Measurements from ENCODE around the gene APLNR. TPM values are rescaled to one million over a fixed set of nuclear protein-coding genes. Genes with fewer than 3 reads are reported as not detected.
"Not testable (repeated sequence)": the region's sequence is repeated elsewhere in the genome, so short reads cannot be mapped to it uniquely, and the experiment has no call there.

APLNR gene
- total RNA-seq (100 to 1,000 TPM in 5 of 7 donors, 10 to 100 TPM in 2; 55.9 to 319 (median 155) TPM), polyA plus RNA-seq (10 to 100 TPM in 2 of 3 donors, 1 to 10 TPM in 1; 3.0 to 38.6 (median 10.8) TPM)
- long read RNA-seq, donor 1, transcript APLNR-202 (1 exons, 3,609 nt) = major isoform, 354 of 358 reads
- long read RNA-seq, donor 1, partial matches to known transcripts = 0 of 358 reads
- long read RNA-seq, donor 1, other reads (novel, unspliced or antisense) = 0 of 358 reads
- long read RNA-seq, donor 2, transcript APLNR-202 (1 exons, 3,609 nt) = major isoform, 234 of 237 reads
- long read RNA-seq, donor 2, partial matches to known transcripts = 0 of 237 reads
- long read RNA-seq, donor 2, other reads (novel, unspliced or antisense) = 0 of 237 reads

DNA sequence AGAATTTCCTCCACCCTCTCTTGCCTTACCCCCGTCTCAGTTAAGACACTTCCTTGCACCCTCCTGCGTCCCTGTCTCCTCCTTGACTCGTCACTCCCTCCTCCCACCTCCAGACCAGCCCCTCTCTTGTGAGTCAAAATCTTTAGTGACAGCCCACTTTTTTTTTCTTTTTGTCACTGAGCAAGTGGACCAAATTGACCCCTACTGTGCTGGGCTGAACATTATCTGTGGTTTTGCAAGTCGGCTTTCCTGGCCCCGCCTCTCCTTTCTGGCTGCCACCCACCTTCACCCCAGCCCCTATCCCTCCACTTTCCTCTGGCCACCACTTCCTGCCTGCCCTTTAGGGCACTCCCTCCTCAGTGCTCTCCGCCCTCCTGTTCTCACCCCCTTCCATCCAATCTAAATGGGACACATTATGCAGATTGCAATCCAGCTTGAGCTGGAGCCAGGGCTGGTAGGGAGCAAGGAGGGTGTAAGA, at the start of gene APLNR:
Gene APLNR (minus strand): TSS at position 47 of the 478 bp plus-strand sequence. CDS start 246 bp downstream, outside the sequence.
- intact Hi-C loops (cut with DNase I; ENCODE audit: low total_unique reads) = no loop called here
- Histone ChIP-seq H3K36me3 (no peaks in the 10 kb centered on the region), H3K27me3 (replicated peaks in 1 of 7) (peaks cover 0 to 78% (median 0%) of the 10 kb centered on the region in 7 donors), H3K9me3 (no peaks in the 10 kb centered on the region), H3K4me1 (peaks cover 0 to 40% (median 17%) of the 10 kb centered on the region in 6 donors), H3K27ac (peak within 1 kb of the TSS; percentile 5 to 83 (median 78)), H3K4me3 (peak within 1 kb of the TSS; percentile 31 to 70 (median 48))
- no peak for DNase-seq
- WGBS, 5 donors = 2 to 7% (median 4%) methylated on average over 6 of the region's 6 CpGs
- peak in 2 of 3 donors; percentile 17 to 68 for TF ChIP-seq POLR2AphosphoS5 (IDR thresholded peaks at IDR 0.05)
- TF ChIP-seq, protein P1, sequence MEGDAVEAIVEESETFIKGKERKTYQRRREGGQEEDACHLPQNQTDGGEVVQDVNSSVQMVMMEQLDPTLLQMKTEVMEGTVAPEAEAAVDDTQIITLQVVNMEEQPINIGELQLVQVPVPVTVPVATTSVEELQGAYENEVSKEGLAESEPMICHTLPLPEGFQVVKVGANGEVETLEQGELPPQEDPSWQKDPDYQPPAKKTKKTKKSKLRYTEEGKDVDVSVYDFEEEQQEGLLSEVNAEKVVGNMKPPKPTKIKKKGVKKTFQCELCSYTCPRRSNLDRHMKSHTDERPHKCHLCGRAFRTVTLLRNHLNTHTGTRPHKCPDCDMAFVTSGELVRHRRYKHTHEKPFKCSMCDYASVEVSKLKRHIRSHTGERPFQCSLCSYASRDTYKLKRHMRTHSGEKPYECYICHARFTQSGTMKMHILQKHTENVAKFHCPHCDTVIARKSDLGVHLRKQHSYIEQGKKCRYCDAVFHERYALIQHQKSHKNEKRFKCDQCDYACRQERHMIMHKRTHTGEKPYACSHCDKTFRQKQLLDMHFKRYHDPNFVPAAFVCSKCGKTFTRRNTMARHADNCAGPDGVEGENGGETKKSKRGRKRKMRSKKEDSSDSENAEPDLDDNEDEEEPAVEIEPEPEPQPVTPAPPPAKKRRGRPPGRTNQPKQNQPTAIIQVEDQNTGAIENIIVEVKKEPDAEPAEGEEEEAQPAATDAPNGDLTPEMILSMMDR (IDR thresholded peaks at IDR 0.05 in 8 of 11, conservative IDR thresholded peaks at IDR 0.05 in 3 of 11) = no peak
- TF ChIP-seq POLR2A (IDR thresholded peaks at IDR 0.05) = peak in 1 of 3 donors; percentile 19

DNA sequence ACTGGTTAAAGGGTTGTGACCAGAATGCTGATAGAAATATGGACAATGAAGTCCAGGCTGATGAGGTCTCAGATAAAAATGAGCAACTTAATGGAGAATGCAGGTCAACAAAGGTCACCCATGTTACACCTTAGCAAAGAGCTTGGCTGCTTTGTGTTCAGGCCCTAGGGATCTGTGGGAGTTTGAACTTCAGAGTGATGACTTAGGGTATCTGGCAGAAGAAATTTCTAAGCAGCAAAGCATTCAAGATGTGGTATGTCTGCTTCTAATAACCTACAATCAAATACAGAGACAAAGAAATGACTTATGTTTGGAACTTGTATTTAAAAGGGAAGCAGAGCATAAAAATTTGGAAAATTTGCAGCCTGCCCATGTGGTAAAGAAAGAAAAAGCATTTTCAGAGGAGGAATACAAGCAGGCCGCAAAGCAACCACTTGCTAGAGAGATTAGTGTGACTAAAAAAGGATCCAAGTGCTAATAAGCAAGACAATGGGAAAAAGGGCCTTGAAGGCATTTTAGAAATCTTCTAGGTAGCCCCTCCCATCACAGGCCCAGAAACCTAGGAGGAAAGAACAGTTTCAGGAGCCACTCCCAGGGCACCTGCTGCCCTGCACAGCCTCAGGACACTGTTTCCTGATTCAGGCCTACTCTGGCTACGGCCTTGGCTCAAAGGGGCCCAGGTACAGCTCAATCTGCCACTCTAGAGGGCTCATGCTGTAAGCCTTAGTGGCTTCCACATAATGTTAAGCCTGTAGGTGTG, 46.4 kb upstream of the APLNR start:
- 82 to 94% (median 86%) methylated on average over 2 of the region's 2 CpGs for WGBS, 5 donors
- Histone ChIP-seq H3K9me3 (peaks cover 0 to 11% (median 0%) of the 10 kb centered on the region in 8 donors), H3K27me3 (replicated peaks in 1 of 7) (peaks cover 0 to 7% (median 0%) of the 10 kb centered on the region in 7 donors), H3K4me1 (peaks cover 0 to 5% (median 1%) of the 10 kb centered on the region in 6 donors), H3K36me3 (no peaks in the 10 kb centered on the region), H3K27ac (no peak overlapping the region), H3K4me3 (no peak overlapping the region)
- TF ChIP-seq POLR2A (IDR thresholded peaks at IDR 0.05) (no peak), POLR2AphosphoS5 (IDR thresholded peaks at IDR 0.05) (no peak)
- TF ChIP-seq, protein P1 (IDR thresholded peaks at IDR 0.05 in 8 of 11, conservative IDR thresholded peaks at IDR 0.05 in 3 of 11) = no peak
- intact Hi-C loops (cut with DNase I; ENCODE audit: low total_unique reads) = no loop called here
- no peak for DNase-seq

DNA sequence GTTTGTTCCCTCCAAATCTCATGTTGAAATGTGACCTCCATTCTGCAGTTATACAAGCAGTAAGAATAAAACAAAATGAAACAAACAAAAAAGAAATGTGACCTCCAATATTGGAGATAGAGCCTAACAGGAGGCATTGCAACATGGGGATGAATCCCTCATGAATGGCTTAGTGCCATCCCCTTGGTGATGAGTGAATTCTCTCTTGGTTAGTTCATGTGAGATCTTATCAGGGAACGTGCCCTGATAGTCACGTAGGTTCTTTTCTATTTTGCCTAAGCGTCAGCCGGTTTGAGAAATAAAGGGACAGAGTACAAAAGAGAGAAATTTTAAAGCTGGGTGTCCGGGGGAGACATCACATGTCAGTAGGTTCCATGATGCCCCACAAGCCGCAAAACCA, 44.5 kb upstream of the APLNR start:
- H3K27ac ChIP-seq; DNase-seq; H3K36me3 ChIP-seq; intact Hi-C loops (cut with DNase I; ENCODE audit: low total_unique reads); H3K4me3 ChIP-seq: not testable (repeated sequence)
- Histone ChIP-seq H3K27me3 (replicated peaks in 1 of 7) (peaks cover 0 to 20% (median 0%) of the 10 kb centered on the region in 7 donors), H3K4me1 (peaks cover 0 to 22% (median 17%) of the 10 kb centered on the region in 6 donors), H3K9me3 (peaks cover 0 to 11% (median 0%) of the 10 kb centered on the region in 8 donors)
- 86 to 97% (median 88%) methylated on average over 6 of the region's 6 CpGs for WGBS, 5 donors

DNA sequence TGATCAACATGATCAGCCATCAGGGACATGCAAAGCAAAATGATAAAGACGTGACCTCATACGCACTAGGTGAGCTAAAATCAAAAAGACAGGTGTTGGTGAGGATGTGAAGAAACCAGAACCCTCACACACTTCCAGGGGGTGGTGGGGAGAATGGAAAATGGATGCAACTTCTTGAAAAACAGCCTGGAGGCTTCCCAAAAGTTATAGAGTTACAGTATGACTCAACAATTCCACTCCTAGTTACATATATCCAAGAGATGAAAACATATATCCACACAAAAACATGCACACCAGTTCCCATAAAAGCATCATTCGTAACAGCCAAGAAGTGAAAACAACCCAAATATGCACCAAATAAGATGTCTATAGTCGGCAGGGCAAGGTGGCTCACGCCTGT, 42.1 kb upstream of the APLNR start:
- 82 to 96% (median 86%) methylated on average over 5 of the region's 5 CpGs for WGBS, 5 donors
- TF ChIP-seq POLR2AphosphoS5 (IDR thresholded peaks at IDR 0.05) (no peak), POLR2A (IDR thresholded peaks at IDR 0.05) (no peak)
- TF ChIP-seq, protein P1 (IDR thresholded peaks at IDR 0.05 in 8 of 11, conservative IDR thresholded peaks at IDR 0.05 in 3 of 11) = no peak
- Histone ChIP-seq H3K4me3 (no peak overlapping the region), H3K27ac (no peak overlapping the region), H3K27me3 (replicated peaks in 1 of 7) (peaks cover 0 to 27% (median 0%) of the 10 kb centered on the region in 7 donors), H3K4me1 (peaks cover 0 to 36% (median 18%) of the 10 kb centered on the region in 6 donors), H3K9me3 (peaks cover 0 to 11% (median 0%) of the 10 kb centered on the region in 8 donors), H3K36me3 (no peaks in the 10 kb centered on the region)
- no peak for DNase-seq
- intact Hi-C loops (cut with DNase I; ENCODE audit: low total_unique reads) = no loop called here
